ENCODE data around the gene CEMIP.

The CEMIP gene

GRCh38 chr15:80979538-80980200 lies 200.5 kb downstream of the CEMIP start:
- DNase-seq (ENCODE audit: low read depth, low spot score) = no peak

- no peak for DNase-seq (ENCODE audit: low read depth, low spot score)
Observed at GRCh38 chr15:80982205-80982604, 203.0 kb downstream of the CEMIP start.

- DNase-seq (ENCODE audit: low read depth, low spot score) = no peak
Observed at GRCh38 chr15:80982839-80983238, 203.7 kb downstream of the CEMIP start.

GRCh38 chr15:80984856-80985255 lies 205.7 kb downstream of the CEMIP start:
- DNase-seq (ENCODE audit: low read depth, low spot score) = no peak

- no peak for DNase-seq (ENCODE audit: low read depth, low spot score)
Observed at GRCh38 chr15:80985981-80986380, 206.8 kb downstream of the CEMIP start.

- no peak for DNase-seq (ENCODE audit: low read depth, low spot score)
Observed at GRCh38 chr15:80986487-80986886, 207.3 kb downstream of the CEMIP start.

GRCh38 chr15:80988148-80988796 lies 209.1 kb downstream of the CEMIP start:
- DNase-seq (ENCODE audit: low read depth, low spot score) = no peak

GRCh38 chr15:80989081-80989517 lies 209.9 kb downstream of the CEMIP start:
- DNase-seq (ENCODE audit: low read depth, low spot score) = no peak

GRCh38 chr15:80989518-80990478 lies 210.6 kb downstream of the CEMIP start, which contains the start of gene MESD:
Gene MESD, minus strand, starts transcription at chr15:80989819. Its CDS starts 28 bp downstream, at chr15:80989791.
- DNase-seq (ENCODE audit: low read depth, low spot score) = no peak

GRCh38 chr15:80990955-80991354 lies 211.8 kb downstream of the CEMIP start:
- no peak for DNase-seq (ENCODE audit: low read depth, low spot score)

- no peak for DNase-seq (ENCODE audit: low read depth, low spot score)
Observed at GRCh38 chr15:80991421-80991820, 212.3 kb downstream of the CEMIP start.

GRCh38 chr15:80992006-80992405 lies 212.8 kb downstream of the CEMIP start:
- no peak for DNase-seq (ENCODE audit: low read depth, low spot score)

- DNase-seq (ENCODE audit: low read depth, low spot score) = no peak
Observed at GRCh38 chr15:80992441-80992840, 213.3 kb downstream of the CEMIP start.

- no peak for DNase-seq (ENCODE audit: low read depth, low spot score)
Observed at GRCh38 chr15:80996247-80996646, 217.1 kb downstream of the CEMIP start.

GRCh38 chr15:80997692-80998091 lies 218.5 kb downstream of the CEMIP start:
- DNase-seq (ENCODE audit: low read depth, low spot score) = no peak

- no peak for DNase-seq (ENCODE audit: low read depth, low spot score)
Observed at GRCh38 chr15:80998251-80998650, 219.1 kb downstream of the CEMIP start.

- DNase-seq (ENCODE audit: low read depth, low spot score) = no peak
Observed at GRCh38 chr15:80999623-81000036, 220.5 kb downstream of the CEMIP start.

- DNase-seq (ENCODE audit: low read depth, low spot score) = no peak
Observed at GRCh38 chr15:81000144-81000623, 221.0 kb downstream of the CEMIP start.

- DNase-seq (ENCODE audit: low read depth, low spot score) = no peak
Observed at GRCh38 chr15:81000624-81001151, 221.5 kb downstream of the CEMIP start, which contains the start of gene TLNRD1. Gene TLNRD1, plus strand, starts transcription at chr15:81000923. Its CDS starts 1,349 bp downstream, at chr15:81002272.
